Neural crest cell (in vitro differentiated cells): ENCODE results near the gene SUCLG2. TPM values are rescaled to one million over a fixed set of nuclear protein-coding genes. Genes with fewer than 3 reads are reported as not detected.

Source experiments
- DNase-seq: peaks from one replicate; pipeline ENCODE4 v3.0.0; 2021; ENCODE audit warnings: low read depth, mixed read lengths, low spot score
- H3K27ac Mint-ChIP-seq: one replicate; pipeline ENCODE4 v1.8.0; 2021; ENCODE audit warnings: mild to moderate bottlenecking, mixed read lengths; ENCODE audit not compliant: unreplicated experiment
- H3K27me3 Mint-ChIP-seq: 2 replicates; pipeline ENCODE4 v1.8.0; 2021; ENCODE audit warnings: low read depth, mild to moderate bottlenecking, mixed read lengths
- H3K36me3 Mint-ChIP-seq: 2 replicates; pipeline ENCODE4 v1.8.0; 2021; ENCODE audit warnings: low read depth, mild to moderate bottlenecking, mixed read lengths
- H3K4me1 Mint-ChIP-seq: 2 replicates; pipeline ENCODE4 v1.8.0; 2021; ENCODE audit warnings: mixed read lengths
- H3K4me3 Mint-ChIP-seq: one replicate; pipeline ENCODE4 v1.8.0; 2021; ENCODE audit warnings: mild to moderate bottlenecking, mixed read lengths
- H3K9me3 Mint-ChIP-seq: 2 replicates; pipeline ENCODE4 v1.8.0; 2021; ENCODE audit warnings: mixed read lengths
- total RNA-seq: library from RNA; stranded (reverse); gene quantifications from 2 replicates; pipeline ENCODE4 v1.2.1, GENCODE V29; 2021
- TF ChIP-seq, protein P1 (sequence below): fragments of 200-600 bp; sonication (generic); conservative IDR thresholded peaks from 2 replicates; pipeline ENCODE4 v1.5.0; 2021; ENCODE audit warnings: antibody characterized with exemption, mild to moderate bottlenecking

SUCLG2 gene
- total RNA-seq, 1 donor from 2014 or later = 36.4 TPM

DNA sequence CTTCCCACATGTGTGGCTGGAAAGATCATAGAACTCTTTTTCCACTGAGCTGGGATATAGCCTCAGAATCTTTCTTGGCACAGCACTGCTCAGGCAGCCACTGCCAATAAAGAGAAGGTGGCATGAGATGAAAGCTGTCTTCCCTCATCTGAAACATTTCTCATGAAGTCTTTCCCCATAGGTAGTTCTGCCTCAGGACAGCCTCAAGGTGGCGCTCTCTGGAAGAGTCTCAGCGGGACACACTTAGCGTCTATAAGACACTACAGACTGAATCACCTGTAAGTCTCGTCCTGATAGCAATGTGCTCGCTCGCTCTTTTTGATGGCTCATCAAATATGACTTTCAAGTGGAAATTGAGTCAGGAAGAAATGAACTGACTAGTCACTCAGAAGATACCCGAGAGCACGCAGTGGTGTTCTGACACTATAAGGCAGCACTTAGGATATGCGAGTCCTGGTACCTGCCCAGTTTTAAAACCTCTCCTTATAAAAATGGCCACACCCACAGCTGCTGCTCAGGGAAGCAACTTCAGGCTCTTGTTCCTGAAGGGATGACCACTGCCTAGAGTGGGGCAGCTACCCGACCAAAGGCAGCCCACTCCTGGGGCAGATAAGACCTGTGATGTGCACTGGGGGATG, 269.5 kb downstream of the SUCLG2 start:
- peak; percentile 47 for DNase-seq
- Mint-ChIP-seq H3K36me3 (peaks cover 10% of the 10 kb centered on the region), H3K9me3 (peaks cover 6% of the 10 kb centered on the region), H3K27ac (no peak overlapping the region), H3K4me1 (no peaks in the 10 kb centered on the region), H3K4me3 (no peak overlapping the region), H3K27me3 (no peaks in the 10 kb centered on the region)
- TF ChIP-seq, protein P1, sequence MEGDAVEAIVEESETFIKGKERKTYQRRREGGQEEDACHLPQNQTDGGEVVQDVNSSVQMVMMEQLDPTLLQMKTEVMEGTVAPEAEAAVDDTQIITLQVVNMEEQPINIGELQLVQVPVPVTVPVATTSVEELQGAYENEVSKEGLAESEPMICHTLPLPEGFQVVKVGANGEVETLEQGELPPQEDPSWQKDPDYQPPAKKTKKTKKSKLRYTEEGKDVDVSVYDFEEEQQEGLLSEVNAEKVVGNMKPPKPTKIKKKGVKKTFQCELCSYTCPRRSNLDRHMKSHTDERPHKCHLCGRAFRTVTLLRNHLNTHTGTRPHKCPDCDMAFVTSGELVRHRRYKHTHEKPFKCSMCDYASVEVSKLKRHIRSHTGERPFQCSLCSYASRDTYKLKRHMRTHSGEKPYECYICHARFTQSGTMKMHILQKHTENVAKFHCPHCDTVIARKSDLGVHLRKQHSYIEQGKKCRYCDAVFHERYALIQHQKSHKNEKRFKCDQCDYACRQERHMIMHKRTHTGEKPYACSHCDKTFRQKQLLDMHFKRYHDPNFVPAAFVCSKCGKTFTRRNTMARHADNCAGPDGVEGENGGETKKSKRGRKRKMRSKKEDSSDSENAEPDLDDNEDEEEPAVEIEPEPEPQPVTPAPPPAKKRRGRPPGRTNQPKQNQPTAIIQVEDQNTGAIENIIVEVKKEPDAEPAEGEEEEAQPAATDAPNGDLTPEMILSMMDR = peak; percentile 67

DNA sequence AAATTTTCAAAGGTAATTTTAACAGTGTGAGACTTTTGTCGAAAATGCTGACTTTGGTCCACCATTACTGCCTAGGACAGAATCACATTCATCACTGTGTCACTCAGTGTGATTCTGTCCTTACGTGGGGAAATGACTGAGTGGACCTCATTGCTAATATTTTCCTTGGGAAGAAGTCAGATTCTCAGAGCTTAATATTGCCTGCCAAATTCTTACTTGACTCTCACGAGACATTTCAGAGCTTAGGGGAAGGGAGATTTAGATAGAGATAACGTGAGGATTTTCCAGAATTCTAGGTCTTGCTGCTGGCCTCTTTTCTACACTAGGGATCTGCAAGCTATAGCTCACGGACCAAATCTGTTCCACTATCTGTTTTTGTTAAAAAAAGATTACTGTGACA, 270.4 kb downstream of the SUCLG2 start:
- no peaks in the 10 kb centered on the region for H3K27me3 Mint-ChIP-seq
- H3K4me1 Mint-ChIP-seq = no peaks in the 10 kb centered on the region
- no peak overlapping the region for H3K27ac Mint-ChIP-seq
- DNase-seq = no peak
- H3K9me3 Mint-ChIP-seq = peaks cover 6% of the 10 kb centered on the region
- peaks cover 8% of the 10 kb centered on the region for H3K36me3 Mint-ChIP-seq
- TF ChIP-seq, protein P1 = no peak
- no peak overlapping the region for H3K4me3 Mint-ChIP-seq

DNA sequence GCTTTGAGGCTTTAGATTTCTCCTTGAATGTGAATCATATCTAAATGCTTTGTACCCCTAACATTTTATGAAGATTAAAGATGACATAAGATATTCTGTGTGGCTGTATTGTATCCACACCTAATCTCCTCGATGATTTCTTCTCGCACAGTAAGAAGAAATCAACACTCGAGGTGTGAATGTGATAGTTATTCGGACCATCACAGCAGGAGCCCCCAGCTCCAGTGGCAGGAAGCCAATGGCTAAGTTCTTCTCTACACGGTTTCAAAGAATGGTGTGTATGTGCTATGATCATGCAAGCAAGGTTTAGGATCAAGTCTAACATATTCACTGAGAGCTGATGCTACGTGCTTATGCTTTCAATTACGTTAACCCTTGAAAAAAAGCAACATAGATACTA, 271.0 kb downstream of the SUCLG2 start:
- no peaks in the 10 kb centered on the region for H3K27me3 Mint-ChIP-seq
- TF ChIP-seq, protein P1 = no peak
- peaks cover 6% of the 10 kb centered on the region for H3K9me3 Mint-ChIP-seq
- DNase-seq = no peak
- H3K4me1 Mint-ChIP-seq = no peaks in the 10 kb centered on the region
- peaks cover 3% of the 10 kb centered on the region for H3K36me3 Mint-ChIP-seq
- H3K4me3 Mint-ChIP-seq = no peak overlapping the region
- H3K27ac Mint-ChIP-seq = no peak overlapping the region

DNA sequence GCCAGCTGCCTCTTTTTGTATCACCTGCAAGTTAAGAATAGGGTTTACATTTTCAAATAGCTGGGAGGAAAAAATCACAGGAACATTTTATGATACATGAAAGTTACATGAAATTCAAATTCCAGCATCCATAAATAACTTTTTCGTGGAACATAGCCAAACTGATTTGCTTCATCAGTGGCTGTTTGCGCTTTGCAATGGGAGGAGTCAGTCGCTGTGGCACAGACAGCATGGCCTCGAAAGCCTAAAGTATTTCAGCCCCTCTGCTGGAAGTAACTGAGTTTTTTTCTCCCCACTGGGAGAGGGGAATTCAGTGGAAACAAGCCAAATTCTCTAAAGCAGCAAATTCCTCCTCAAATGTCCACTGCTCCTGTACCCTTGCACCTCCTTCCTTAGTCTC, 271.9 kb downstream of the SUCLG2 start:
- peaks cover 3% of the 10 kb centered on the region for H3K36me3 Mint-ChIP-seq
- H3K27ac Mint-ChIP-seq = no peak overlapping the region
- H3K9me3 Mint-ChIP-seq = peaks cover 6% of the 10 kb centered on the region
- no peaks in the 10 kb centered on the region for H3K27me3 Mint-ChIP-seq
- no peak for DNase-seq
- TF ChIP-seq, protein P1 = no peak
- no peak overlapping the region for H3K4me3 Mint-ChIP-seq
- H3K4me1 Mint-ChIP-seq = no peaks in the 10 kb centered on the region

DNA sequence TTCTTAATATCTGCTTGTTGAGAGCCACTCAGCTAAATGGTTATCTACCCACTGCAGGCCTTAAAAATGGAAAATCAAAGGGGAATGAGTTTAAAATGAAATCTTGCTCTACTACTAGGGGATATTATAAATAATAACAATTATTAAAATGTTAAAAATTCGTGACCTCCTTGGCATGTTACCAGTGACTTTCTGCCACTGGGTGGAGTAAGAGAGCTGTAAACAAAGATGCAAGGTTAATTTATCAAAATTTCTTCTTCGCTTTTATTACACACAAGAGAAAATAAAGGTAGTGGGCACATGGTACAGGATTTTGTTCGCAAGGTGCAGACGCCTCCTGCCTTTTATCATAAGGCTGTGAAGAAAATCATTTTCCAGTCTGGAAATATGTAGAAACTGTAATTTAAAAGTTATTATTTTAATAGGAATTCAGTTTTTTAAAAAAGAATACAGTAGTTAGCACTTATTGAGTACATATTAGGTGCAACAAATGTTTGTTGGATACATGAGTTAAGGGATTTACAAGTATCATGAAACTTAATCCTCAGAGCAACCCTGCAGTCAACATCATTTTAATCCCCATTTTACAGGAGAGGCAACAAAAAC, 272.6 kb downstream of the SUCLG2 start:
- Mint-ChIP-seq H3K4me1 (no peaks in the 10 kb centered on the region), H3K27me3 (no peaks in the 10 kb centered on the region), H3K36me3 (no peaks in the 10 kb centered on the region), H3K27ac (no peak overlapping the region), H3K4me3 (no peak overlapping the region), H3K9me3 (peaks cover 3% of the 10 kb centered on the region)
- DNase-seq = peak; percentile 42
- TF ChIP-seq, protein P1 = peak; percentile 88
